Raji (cell line): ENCODE data around the gene NALCN.

Source experiments
- POLR2A ChIP-seq: IDR thresholded peaks from 2 replicates; pipeline ENCODE4 v1.6.1; 2011; ENCODE audit warnings: low read depth, low read length, control low read depth; ENCODE audit not compliant: insufficient read depth

The NALCN gene

DNA sequence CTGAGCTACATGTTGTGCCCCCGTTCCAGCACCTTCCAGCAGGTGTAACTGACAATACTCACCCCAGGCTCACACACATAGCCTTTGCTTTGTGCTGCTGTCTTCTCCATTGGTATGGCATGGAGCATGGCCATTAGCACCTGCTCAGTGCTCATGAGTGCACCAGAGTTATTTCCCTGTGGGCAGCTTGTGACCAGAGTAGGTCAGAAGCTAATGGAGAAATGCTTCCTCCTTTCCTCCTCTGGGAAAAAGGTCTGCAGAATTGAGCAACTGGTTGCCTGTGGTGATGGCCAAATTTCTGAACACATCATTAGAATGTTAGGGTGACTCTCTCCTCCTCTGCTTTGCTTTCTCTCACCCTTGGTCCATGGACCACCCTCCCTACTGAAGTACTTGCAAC is 397.2 kb downstream of the NALCN start:
- TF ChIP-seq POLR2A = no peak

- TF ChIP-seq POLR2A = no peak
Measured at GRCh38 chr13:101018720-101019119, 397.6 kb downstream of the NALCN start.

DNA sequence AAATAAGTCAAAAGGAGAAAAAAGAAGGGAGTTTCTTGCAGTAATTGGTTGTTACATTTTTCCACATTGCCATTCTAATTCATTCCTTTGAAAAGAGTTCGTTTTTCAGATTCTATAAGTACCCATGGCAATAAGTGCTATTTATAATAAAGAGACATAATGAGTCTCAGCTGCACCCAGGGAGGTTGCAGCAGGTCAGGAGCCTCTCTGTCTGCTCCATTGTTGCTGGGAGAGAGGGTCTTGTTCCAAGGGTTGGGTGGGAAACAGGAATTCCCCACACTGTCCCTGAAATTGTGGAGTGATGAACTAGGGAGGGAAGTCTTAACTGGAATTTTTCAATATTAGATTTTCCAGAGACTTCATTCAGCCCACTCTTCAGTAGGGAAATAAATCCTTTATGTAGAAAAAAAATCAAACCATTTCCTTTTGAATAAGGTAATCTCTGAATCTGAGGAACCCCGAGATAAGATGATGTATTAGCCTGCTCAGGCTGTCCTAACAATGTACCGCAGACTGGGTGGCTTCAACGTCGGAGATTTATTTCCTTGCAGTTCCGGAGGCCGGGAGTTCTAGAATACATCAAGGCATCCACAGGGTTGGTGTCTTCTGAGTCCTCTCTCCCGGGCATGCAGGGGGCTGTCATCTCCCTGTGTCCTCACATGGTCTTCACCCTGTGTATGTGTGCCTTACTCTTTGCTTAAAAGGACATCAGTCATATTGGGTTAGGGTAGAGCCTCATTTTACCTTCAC is 399.0 kb downstream of the NALCN start:
- no peak for TF ChIP-seq POLR2A

DNA sequence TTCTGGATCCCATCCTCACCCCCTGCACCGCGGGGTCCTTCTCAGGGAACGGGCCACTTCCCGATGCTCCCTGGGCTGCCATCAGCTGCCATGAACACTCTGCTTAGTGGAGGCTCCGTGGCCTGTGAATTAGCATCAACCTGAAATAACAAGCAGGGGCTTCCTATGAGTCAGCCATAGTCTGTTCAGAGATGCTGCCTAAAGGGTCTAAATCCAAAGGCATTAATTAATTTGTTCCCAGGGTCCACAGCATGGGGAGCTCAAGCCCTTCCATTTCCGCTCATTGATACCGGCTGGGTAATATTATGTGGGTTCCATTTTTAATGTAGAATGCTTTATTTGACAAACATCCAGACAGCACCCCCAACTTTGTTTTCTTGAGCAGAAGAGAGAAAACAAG is 399.8 kb downstream of the NALCN start:
- no peak for TF ChIP-seq POLR2A

- no peak for TF ChIP-seq POLR2A
Measured at GRCh38 chr13:101013245-101013644, 403.1 kb downstream of the NALCN start.

DNA sequence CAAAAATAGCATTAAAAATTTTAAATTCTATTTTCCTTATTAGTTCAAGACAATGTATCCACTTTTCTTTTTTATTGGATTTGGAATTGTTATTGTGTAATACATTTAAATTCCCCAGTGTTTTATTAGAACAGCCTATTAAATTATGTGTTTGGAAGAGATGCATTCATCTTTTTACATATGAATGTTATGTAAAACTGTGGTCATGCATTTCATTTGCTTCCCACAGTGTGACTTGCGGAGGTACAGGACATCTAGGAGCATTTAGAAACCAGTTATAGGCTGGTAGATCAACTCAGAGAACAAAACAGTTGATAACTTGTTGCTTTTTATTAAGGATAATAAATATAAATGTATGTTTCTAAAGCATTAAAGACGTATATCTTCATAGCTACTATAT is 406.2 kb downstream of the NALCN start:
- TF ChIP-seq POLR2A = no peak

DNA sequence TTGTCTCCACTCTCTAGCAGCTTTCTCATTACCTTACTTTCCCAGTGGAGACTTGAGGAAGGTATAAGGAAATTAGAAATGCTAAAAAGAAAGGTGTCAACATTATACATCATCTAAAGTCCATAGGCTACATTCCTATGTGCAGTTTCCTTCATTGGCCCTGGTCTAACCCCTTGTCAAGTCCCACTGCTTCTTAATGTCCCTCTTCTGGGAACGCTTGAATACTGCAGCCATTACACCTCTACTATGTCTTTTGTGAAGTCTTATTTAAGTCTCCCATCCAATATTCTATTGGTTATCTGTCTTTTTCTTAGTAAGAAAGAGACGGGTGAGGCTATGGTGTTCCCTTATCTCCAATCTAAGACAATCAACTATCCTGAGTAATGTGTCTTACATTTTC is 409.1 kb downstream of the NALCN start:
- TF ChIP-seq POLR2A = no peak
